Activated naive CD4-positive, alpha-beta T cell treated with anti-CD3 and anti-CD28 coated beads, Interleukin-2, amount 50 U/mL, for 24 hours (primary cell): ENCODE data around the gene GPR15LG.
A peak's percentile ranks its signal among the peaks of the same experiment; 100 is the strongest.
"Not testable (repeated sequence)": the region's sequence is repeated elsewhere in the genome, so short reads cannot be mapped to it uniquely, and the experiment has no call there.

Source experiments
- H3K27ac Mint-ChIP-seq: one replicate; pipeline ENCODE4 v1.8.0; 2021; ENCODE audit warnings: mild to moderate bottlenecking, mixed read lengths
- H3K27me3 Mint-ChIP-seq: one replicate; pipeline ENCODE4 v1.8.0; 2021; ENCODE audit warnings: mixed read lengths
- H3K36me3 Mint-ChIP-seq: one replicate; pipeline ENCODE4 v1.8.0; 2021; ENCODE audit warnings: mixed read lengths
- H3K4me1 Mint-ChIP-seq: one replicate; pipeline ENCODE4 v1.8.0; 2021; ENCODE audit warnings: mixed read lengths
- H3K4me3 Mint-ChIP-seq: one replicate; pipeline ENCODE4 v1.8.0; 2021; ENCODE audit warnings: mild to moderate bottlenecking, mixed read lengths
- H3K9me3 Mint-ChIP-seq: one replicate; pipeline ENCODE4 v1.8.0; 2021; ENCODE audit warnings: mixed read lengths

The GPR15LG gene

DNA sequence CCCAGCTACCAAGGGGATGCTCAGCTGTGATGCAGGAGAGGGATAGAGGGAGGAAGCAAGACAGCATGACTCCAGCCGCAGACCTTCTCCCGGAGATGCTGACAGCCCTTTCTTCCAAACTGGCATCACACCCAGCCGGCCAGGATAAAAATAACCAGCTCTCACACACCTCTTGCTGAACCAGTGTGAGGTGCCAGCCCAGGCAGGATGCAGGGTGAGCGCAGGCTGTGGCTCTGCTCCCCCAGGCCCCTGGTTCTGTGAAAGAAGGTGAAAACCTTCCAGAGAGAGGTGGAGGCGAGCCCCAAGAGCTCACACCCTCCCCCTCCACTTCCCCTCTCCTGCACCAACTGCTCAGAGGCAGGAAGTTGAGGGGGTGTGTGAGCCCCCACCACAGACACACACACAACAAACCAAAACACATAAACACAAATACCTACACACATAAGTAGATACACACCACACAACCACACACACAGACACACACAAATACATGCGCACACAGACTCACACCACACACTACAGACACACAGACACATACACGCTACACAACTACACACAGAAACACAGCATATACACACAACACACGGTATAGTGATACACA lies 4.0 kb downstream of the GPR15LG start:
- H3K4me1 Mint-ChIP-seq: peaks cover 7% of the 10 kb centered on the region
- no peaks in the 10 kb centered on the region for H3K9me3 Mint-ChIP-seq
- H3K36me3 Mint-ChIP-seq: no peaks in the 10 kb centered on the region
- no peak overlapping the region for H3K27ac Mint-ChIP-seq
- no peaks in the 10 kb centered on the region for H3K27me3 Mint-ChIP-seq
- no peak overlapping the region for H3K4me3 Mint-ChIP-seq

DNA sequence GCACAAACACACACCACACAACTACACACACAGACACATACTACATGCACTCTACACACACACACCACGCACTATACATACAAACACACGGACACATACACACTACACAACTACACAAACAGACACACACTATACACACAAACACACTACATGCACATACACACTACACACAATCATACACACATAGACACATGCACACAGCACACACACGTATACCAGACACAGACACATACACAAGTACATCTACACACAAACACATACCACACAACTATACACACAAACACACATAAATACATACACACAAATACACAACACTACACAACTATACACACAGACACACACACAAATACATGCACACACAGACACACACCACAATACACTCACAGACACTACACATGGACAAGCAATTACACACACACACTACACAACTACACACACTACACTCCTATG lies 4.6 kb downstream of the GPR15LG start:
- Mint-ChIP-seq H3K27ac (no peak overlapping the region), H3K36me3 (no peaks in the 10 kb centered on the region), H3K4me1 (peaks cover 7% of the 10 kb centered on the region), H3K4me3 (no peak overlapping the region), H3K27me3 (no peaks in the 10 kb centered on the region), H3K9me3 (no peaks in the 10 kb centered on the region)

- Mint-ChIP-seq H3K27ac (no peak overlapping the region), H3K9me3 (no peaks in the 10 kb centered on the region), H3K27me3 (no peaks in the 10 kb centered on the region), H3K4me1 (peaks cover 7% of the 10 kb centered on the region), H3K4me3 (no peak overlapping the region), H3K36me3 (no peaks in the 10 kb centered on the region)
These were observed 5.6 kb downstream of the GPR15LG start for GRCh38 chr10:84179059-84179710.

DNA sequence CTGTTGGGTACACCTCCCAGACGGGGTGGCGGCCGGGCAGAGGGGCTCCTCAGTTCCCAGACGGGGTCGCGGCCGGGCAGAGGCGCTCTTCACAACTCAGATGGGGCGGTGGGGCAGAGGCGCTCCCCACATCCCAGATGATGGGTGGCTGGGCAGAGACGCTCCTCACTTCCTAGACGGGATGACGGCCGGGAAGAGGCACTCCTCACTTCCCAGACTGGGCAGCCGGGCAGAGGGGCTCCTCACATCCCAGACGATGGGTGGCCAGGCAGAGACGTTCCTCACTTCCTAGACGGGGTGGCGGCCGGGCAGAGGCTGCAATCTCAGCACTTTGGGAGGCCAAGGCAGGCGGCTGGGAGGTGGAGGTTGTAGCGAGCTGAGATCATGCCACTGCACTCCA lies 6.8 kb downstream of the GPR15LG start:
- H3K9me3 Mint-ChIP-seq, H3K27ac Mint-ChIP-seq, H3K27me3 Mint-ChIP-seq, H3K36me3 Mint-ChIP-seq, H3K4me3 Mint-ChIP-seq, H3K4me1 Mint-ChIP-seq: not testable (repeated sequence)

DNA sequence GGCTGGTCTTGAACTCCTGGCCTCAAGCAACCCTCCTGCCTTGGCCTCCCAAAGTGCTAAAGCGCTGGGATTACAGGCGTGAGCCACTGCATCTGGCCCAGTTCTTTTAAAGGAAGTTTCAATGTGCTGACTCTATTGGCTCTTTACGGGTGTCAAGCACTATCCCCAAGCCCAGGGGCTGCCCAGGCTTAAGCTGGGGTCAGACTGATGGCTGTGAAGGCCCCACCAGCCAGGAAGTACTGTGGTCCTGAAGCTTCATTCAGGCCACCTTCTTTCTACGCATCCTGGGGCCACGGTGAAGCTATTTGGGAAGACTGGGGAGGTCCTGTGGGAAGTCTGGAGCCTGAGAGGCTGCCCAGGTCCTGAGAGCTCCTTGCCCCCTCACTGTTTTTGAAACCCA lies 8.0 kb downstream of the GPR15LG start:
- no peak overlapping the region for H3K27ac Mint-ChIP-seq
- H3K4me1 Mint-ChIP-seq: peaks cover 4% of the 10 kb centered on the region
- no peaks in the 10 kb centered on the region for H3K27me3 Mint-ChIP-seq
- no peaks in the 10 kb centered on the region for H3K36me3 Mint-ChIP-seq
- H3K9me3 Mint-ChIP-seq: no peaks in the 10 kb centered on the region
- H3K4me3 Mint-ChIP-seq: no peak overlapping the region

GRCh38 chr10:84184517-84184916 lies 10.9 kb downstream of the GPR15LG start:
- Mint-ChIP-seq H3K27ac (no peak overlapping the region), H3K4me1 (no peaks in the 10 kb centered on the region), H3K36me3 (no peaks in the 10 kb centered on the region), H3K4me3 (no peak overlapping the region), H3K9me3 (no peaks in the 10 kb centered on the region), H3K27me3 (no peaks in the 10 kb centered on the region)

- no peak overlapping the region for H3K4me3 Mint-ChIP-seq
- H3K27ac Mint-ChIP-seq: no peak overlapping the region
- H3K9me3 Mint-ChIP-seq: no peaks in the 10 kb centered on the region
- H3K27me3 Mint-ChIP-seq: no peaks in the 10 kb centered on the region
- no peaks in the 10 kb centered on the region for H3K36me3 Mint-ChIP-seq
- H3K4me1 Mint-ChIP-seq: peaks cover 5% of the 10 kb centered on the region
These were observed 12.1 kb downstream of the GPR15LG start for GRCh38 chr10:84185526-84186175.

- no peak overlapping the region for H3K27ac Mint-ChIP-seq
- H3K36me3 Mint-ChIP-seq: no peaks in the 10 kb centered on the region
- no peaks in the 10 kb centered on the region for H3K9me3 Mint-ChIP-seq
- H3K4me1 Mint-ChIP-seq: peaks cover 13% of the 10 kb centered on the region
- H3K4me3 Mint-ChIP-seq: no peak overlapping the region
- peaks cover 2% of the 10 kb centered on the region for H3K27me3 Mint-ChIP-seq
These were observed 15.2 kb downstream of the GPR15LG start for GRCh38 chr10:84188815-84189214.

DNA sequence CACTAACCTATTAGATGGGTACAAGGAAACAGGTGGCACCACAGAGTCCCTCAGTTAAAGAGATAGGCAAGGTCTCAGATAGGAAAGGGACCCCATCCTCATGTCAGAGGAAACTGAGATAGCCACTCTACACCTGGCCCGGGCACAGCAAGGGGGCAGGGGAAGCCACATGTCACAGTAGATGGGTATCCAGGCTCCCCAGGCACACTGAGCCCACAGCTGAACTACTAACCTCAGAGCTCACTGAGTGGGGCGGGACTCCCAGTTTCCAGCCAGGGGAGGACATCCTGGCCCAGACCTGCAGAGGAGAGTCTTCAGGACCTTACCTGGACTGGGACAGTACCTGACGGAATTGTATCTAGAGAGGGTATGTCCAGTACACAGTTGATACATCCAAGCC lies 17.0 kb downstream of the GPR15LG start:
- no peaks in the 10 kb centered on the region for H3K9me3 Mint-ChIP-seq
- no peaks in the 10 kb centered on the region for H3K36me3 Mint-ChIP-seq
- peaks cover 18% of the 10 kb centered on the region for H3K4me1 Mint-ChIP-seq
- no peak overlapping the region for H3K27ac Mint-ChIP-seq
- no peak overlapping the region for H3K4me3 Mint-ChIP-seq
- H3K27me3 Mint-ChIP-seq: peaks cover 6% of the 10 kb centered on the region

DNA sequence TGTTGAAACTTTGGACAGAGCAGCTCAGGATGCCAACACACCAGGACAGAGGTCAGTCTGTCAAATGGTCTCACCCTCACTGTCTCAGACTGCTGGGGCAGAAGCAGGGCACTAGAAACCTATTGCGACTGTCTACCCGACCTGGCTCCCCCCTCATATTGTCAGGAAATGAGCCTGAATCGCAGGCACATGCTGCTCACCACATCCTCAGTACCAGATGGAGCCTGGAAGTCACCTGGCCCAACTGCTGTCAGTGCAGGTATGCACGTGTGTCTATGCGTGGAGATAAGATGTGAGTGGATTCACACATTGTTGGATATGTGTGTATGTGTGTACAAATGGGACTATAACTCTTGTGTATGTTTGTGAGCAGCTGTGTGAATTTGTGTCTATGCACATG lies 17.5 kb downstream of the GPR15LG start:
- H3K4me1 Mint-ChIP-seq: peaks cover 20% of the 10 kb centered on the region
- no peak overlapping the region for H3K4me3 Mint-ChIP-seq
- H3K36me3 Mint-ChIP-seq: no peaks in the 10 kb centered on the region
- no peak overlapping the region for H3K27ac Mint-ChIP-seq
- H3K27me3 Mint-ChIP-seq: peaks cover 9% of the 10 kb centered on the region
- no peaks in the 10 kb centered on the region for H3K9me3 Mint-ChIP-seq

GRCh38 chr10:84193327-84193726 lies 19.7 kb downstream of the GPR15LG start:
- H3K36me3 Mint-ChIP-seq: no peaks in the 10 kb centered on the region
- H3K27me3 Mint-ChIP-seq: peaks cover 16% of the 10 kb centered on the region
- no peak overlapping the region for H3K4me3 Mint-ChIP-seq
- peaks cover 20% of the 10 kb centered on the region for H3K4me1 Mint-ChIP-seq
- H3K27ac Mint-ChIP-seq: no peak overlapping the region
- no peaks in the 10 kb centered on the region for H3K9me3 Mint-ChIP-seq

GRCh38 chr10:84193846-84194423 lies 20.3 kb downstream of the GPR15LG start:
- H3K9me3 Mint-ChIP-seq: no peaks in the 10 kb centered on the region
- H3K4me3 Mint-ChIP-seq: no peak overlapping the region
- H3K36me3 Mint-ChIP-seq: no peaks in the 10 kb centered on the region
- H3K4me1 Mint-ChIP-seq: peaks cover 20% of the 10 kb centered on the region
- peaks cover 20% of the 10 kb centered on the region for H3K27me3 Mint-ChIP-seq
- H3K27ac Mint-ChIP-seq: no peak overlapping the region

- peaks cover 20% of the 10 kb centered on the region for H3K27me3 Mint-ChIP-seq
- no peak within 1 kb of the TSS for H3K27ac Mint-ChIP-seq
- no peaks in the 10 kb centered on the region for H3K36me3 Mint-ChIP-seq
- H3K4me3 Mint-ChIP-seq: peak within 1 kb of the TSS; percentile 47
- no peaks in the 10 kb centered on the region for H3K9me3 Mint-ChIP-seq
- H3K4me1 Mint-ChIP-seq: peaks cover 20% of the 10 kb centered on the region
These were observed 20.9 kb downstream of the GPR15LG start, which contains the start of gene CDHR1 for GRCh38 chr10:84194424-84195043. Gene CDHR1, plus strand, starts transcription at chr10:84194537. Its CDS starts 224 bp downstream, at chr10:84194761.

DNA sequence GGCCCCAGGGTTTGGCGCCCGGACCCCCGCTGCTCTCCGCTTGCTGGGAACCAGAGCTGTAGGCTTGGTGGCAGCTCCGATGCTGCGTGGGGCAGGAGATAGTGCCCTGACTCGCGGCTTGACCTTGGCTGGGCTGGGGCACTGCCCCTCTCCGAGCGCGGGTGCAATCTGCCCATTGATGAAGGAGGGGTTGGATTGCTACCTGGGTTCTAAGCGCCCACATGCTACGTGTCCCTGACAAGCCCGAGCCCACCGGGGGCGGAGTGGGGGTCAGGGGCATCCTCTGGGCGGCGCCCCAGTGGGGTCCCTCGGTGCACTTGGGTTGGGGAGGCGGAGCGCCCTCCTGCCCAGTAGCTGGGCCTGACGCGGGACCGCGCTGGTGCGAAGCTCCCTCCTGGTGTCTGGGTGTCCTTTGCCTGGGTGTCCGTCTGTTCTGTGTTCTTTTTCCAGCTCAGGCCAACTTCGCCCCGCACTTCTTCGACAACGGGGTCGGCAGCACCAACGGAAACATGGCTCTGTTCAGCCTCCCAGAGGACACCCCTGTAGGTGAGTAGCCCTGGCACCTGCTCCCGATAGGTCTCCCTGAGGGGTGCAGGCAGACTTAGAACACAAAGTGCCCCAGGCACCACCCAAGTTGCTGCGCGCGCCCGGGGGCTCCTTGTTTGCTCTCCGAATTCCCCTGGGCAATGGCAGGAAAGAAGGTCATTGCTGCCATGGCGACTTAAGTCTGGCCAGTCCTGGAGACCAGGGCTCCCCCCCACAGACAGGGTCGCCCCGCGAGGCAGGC lies 21.6 kb downstream of the GPR15LG start:
- no peaks in the 10 kb centered on the region for H3K36me3 Mint-ChIP-seq
- H3K4me1 Mint-ChIP-seq: peaks cover 19% of the 10 kb centered on the region
- H3K4me3 Mint-ChIP-seq: peak overlapping the region; percentile 47
- H3K27ac Mint-ChIP-seq: no peak overlapping the region
- H3K9me3 Mint-ChIP-seq: no peaks in the 10 kb centered on the region
- peaks cover 20% of the 10 kb centered on the region for H3K27me3 Mint-ChIP-seq

- Mint-ChIP-seq H3K4me1 (peaks cover 12% of the 10 kb centered on the region), H3K27ac (no peak overlapping the region), H3K27me3 (peaks cover 20% of the 10 kb centered on the region), H3K9me3 (no peaks in the 10 kb centered on the region), H3K36me3 (no peaks in the 10 kb centered on the region), H3K4me3 (peak overlapping the region; percentile 47)
These were observed 22.5 kb downstream of the GPR15LG start for GRCh38 chr10:84196083-84196482.
